Right lobe of liver (tissue), 6 donors: ENCODE measurements around the gene BTN3A1. TPM values are rescaled to one million over a fixed set of nuclear protein-coding genes. Genes with fewer than 3 reads are reported as not detected.

Source experiments
- ATAC-seq, 4 donors: fragments of 200-7000 bp; cut with Tn5 transposase; one replicate each; pipeline ENCODE4 v1.9.1; 2020; ENCODE audit warnings: mild to moderate bottlenecking in 4 of 4, moderate library complexity in 4 of 4
- DNase-seq, 3 donors: peaks; one replicate each; pipeline ENCODE4 v3.0.0-alpha.2; 2020
- H3K27ac ChIP-seq, 3 donors: fragments of 200-600 bp; one replicate each; pipeline ENCODE4 v1.8.0; 2022
- H3K27me3 ChIP-seq, 2 donors: fragments of 200-600 bp; one replicate each; pipeline ENCODE4 v1.8.0; 2022
- H3K36me3 ChIP-seq, 4 donors: fragments of 200-600 bp; sonication (generic) in 1 of 4; one replicate each; pipeline versions ENCODE4 v1.5.1 to v1.8.0; 2017 to 2022; ENCODE audit warnings: control low read depth in 1 of 4
- H3K4me1 ChIP-seq, 4 donors: fragments of 200-600 bp; sonication (generic) in 1 of 4; one replicate each; pipeline versions ENCODE4 v1.5.1 to v1.8.0; 2017 to 2022; ENCODE audit warnings: control low read depth in 1 of 4
- H3K4me3 ChIP-seq, 3 donors: fragments of 200-600 bp; one replicate each; pipeline ENCODE4 v1.8.0; 2022
- H3K9me3 ChIP-seq, 4 donors: fragments of 200-600 bp; sonication (generic) in 1 of 4; one replicate each; pipeline versions ENCODE4 v1.5.1 to v1.8.0; 2017 to 2022; ENCODE audit warnings: control low read depth in 1 of 4
- CTCF ChIP-seq, 4 donors: fragments of 200-600 bp in 3 of 4; fragments of 450-650 bp in 1 of 4; IDR thresholded peaks; one replicate each; pipeline versions ENCODE4 v1.5.1 to v1.8.0; 2016 to 2022; ENCODE audit warnings: antibody characterized with exemption in 4 of 4, mild to moderate bottlenecking in 2 of 4
- POLR2A ChIP-seq: fragments of 450-650 bp; IDR thresholded peaks from one replicate; pipeline ENCODE4 v1.6.1; 2017; ENCODE audit warnings: antibody characterized with exemption, mild to moderate bottlenecking
- WGBS: methylation state at CpG from one replicate; pipeline ENCODE4 v1.1.6; 2018; ENCODE audit warnings: low coverage, low lambda C conversion rate; ENCODE audit not compliant: insufficient coverage; ENCODE audit errors: missing lambda C conversion rate; 5-methylcytosine and 5-hydroxymethylcytosine counted together
- intact Hi-C, 2 donors: fragments of 100-400 bp; cut with DNase I; formaldehyde crosslinking; loops; one replicate each; pipeline versions ENCODE4 v1.11.2 to v1.14.1; 2022
- total RNA-seq, 6 experiments: library from RNA; depleted of rRNA in 2 of 6; stranded (reverse); fragments of >200 nt in 2 of 6; fragmentation: NEBNext Ultra II Directional in 3 of 6; extraction: Animal tissue kit (Norgen Biotek cat#: 25700) in 3 of 6; gene quantifications; one replicate each; pipeline versions ENCODE4 v1.1.0 to v1.2.4, GENCODE V29; 2016 to 2023
- donor health status: DM: no; HTN: yes; CAD: no.
- donor health status: DM: no; HTN: no; CAD: no.
- donor health status: DM: no; HTN: no; CAD: no.
- donor health status: DM: no; HTN: yes; CAD: no.
- donor health status: DM: no; HTN: yes; CAD: no.

The BTN3A1 gene
- total RNA-seq, 6 experiments from 2014 or later, result 9.0 to 15.9 (median 10.6) TPM

- 60% methylated on average over 4 of the region's 4 CpGs for WGBS
- DNase-seq, result no peak
- H3K4me3 ChIP-seq, result peak overlapping the region; percentile 55 to 75 (median 67)
These were observed 18.7 kb downstream of the BTN3A1 start for GRCh38 chr6:26420688-26421171.

GRCh38 chr6:26421259-26422144 lies 19.4 kb downstream of the BTN3A1 start:
- ATAC-seq, result peak; percentile 97 to 98 (median 98)
- WGBS, result under 1% methylated on average over 27 of the region's 31 CpGs
- Histone ChIP-seq H3K27me3 (no peaks in the 10 kb centered on the region), H3K4me1 (peaks cover 0 to 13% (median 0%) of the 10 kb centered on the region in 4 donors), H3K4me3 (peak overlapping the region; percentile 55 to 75 (median 67)), H3K36me3 (no peaks in the 10 kb centered on the region), H3K9me3 (no peaks in the 10 kb centered on the region), H3K27ac (peak overlapping the region; percentile 84 to 91 (median 87))
- intact Hi-C loops, result no loop called here
- TF ChIP-seq POLR2A, result peak; percentile 15
- no peak for TF ChIP-seq CTCF (IDR thresholded peaks at IDR 0.05)
- DNase-seq, result peak; percentile 54 to 76 (median 70)

More at GRCh38 chr6:26420688-26421171, 18.7 kb downstream of the BTN3A1 start:
- peak; percentile 2 to 33 (median 5) for ATAC-seq
- Histone ChIP-seq H3K4me1 (peaks cover 0 to 13% (median 0%) of the 10 kb centered on the region in 4 donors), H3K36me3 (no peaks in the 10 kb centered on the region), H3K9me3 (no peaks in the 10 kb centered on the region), H3K27ac (peak overlapping the region; percentile 84 to 91 (median 87)), H3K27me3 (no peaks in the 10 kb centered on the region)
- intact Hi-C loops, result no loop called here
- TF ChIP-seq CTCF (IDR thresholded peaks at IDR 0.05) (peak; percentile 10 to 25 (median 16)), POLR2A (no peak)

GRCh38 chr6:26422329-26422728 lies 20.3 kb downstream of the BTN3A1 start:
- DNase-seq (no peak), ATAC-seq (no peak)
- TF ChIP-seq POLR2A, result no peak
- no peak for TF ChIP-seq CTCF (IDR thresholded peaks at IDR 0.05)
- 96% methylated on average over 3 of the region's 3 CpGs for WGBS
- Histone ChIP-seq H3K27ac (no peak overlapping the region), H3K4me1 (peaks cover 0 to 13% (median 0%) of the 10 kb centered on the region in 4 donors), H3K27me3 (no peaks in the 10 kb centered on the region), H3K4me3 (no peak overlapping the region), H3K9me3 (no peaks in the 10 kb centered on the region), H3K36me3 (no peaks in the 10 kb centered on the region)
- intact Hi-C loops, result no loop called here

- intact Hi-C loops, result no loop called here
- Histone ChIP-seq H3K4me3 (no peak overlapping the region), H3K27me3 (no peaks in the 10 kb centered on the region), H3K4me1 (peaks cover 0 to 4% (median 0%) of the 10 kb centered on the region in 4 donors), H3K27ac (no peak overlapping the region), H3K36me3 (no peaks in the 10 kb centered on the region), H3K9me3 (no peaks in the 10 kb centered on the region)
- ATAC-seq, result no peak
- no peak for DNase-seq
- WGBS, result 88% methylated on average over 4 of the region's 5 CpGs
- TF ChIP-seq CTCF (IDR thresholded peaks at IDR 0.05) (no peak), POLR2A (no peak)
These were observed 24.8 kb downstream of the BTN3A1 start for GRCh38 chr6:26426691-26427450.
